Bronchial epithelial cell (primary cell): Measurements from ENCODE around the gene HSDL2. TPM values are rescaled to one million over a fixed set of nuclear protein-coding genes. Genes with fewer than 3 reads are reported as not detected.
"Not testable (repeated sequence)": the region's sequence is repeated elsewhere in the genome, so short reads cannot be mapped to it uniquely, and the experiment has no call there.

Experiments
- DNase-seq: peaks from one replicate; pipeline ENCODE4 v3.0.0-alpha.2; 2010; ENCODE audit warnings: low read depth
- FAIRE-seq: peaks from 2 replicates; lab custom pipeline; 2011; peaks lifted over from hg19 to GRCh38; lab: Jason Lieb, UNC
- H3K27me3 ChIP-seq: 2 replicates; pipeline ENCODE4 v1.5.1; 2011; ENCODE audit warnings: low read length; ENCODE audit not compliant: control insufficient read depth, insufficient read depth
- H3K36me3 ChIP-seq: 2 replicates; pipeline ENCODE4 v1.5.1; 2011; ENCODE audit warnings: low read length; ENCODE audit not compliant: control insufficient read depth, insufficient read depth
- H3K4me3 ChIP-seq: 2 replicates; pipeline ENCODE4 v1.5.1; 2011; ENCODE audit warnings: mild to moderate bottlenecking, low read depth, low read length, control low read depth
- total RNA-seq: library from RNA; depleted of rRNA; stranded (reverse); fragments of >200 nt; gene quantifications from 2 replicates; pipeline ENCODE4 v1.2.1, GENCODE V29; 2014
- TF ChIP-seq, protein P1 (sequence below): IDR thresholded peaks from 2 replicates; pipeline ENCODE4 v1.5.1; 2011; ENCODE audit warnings: mild to moderate bottlenecking, moderate library complexity, low read length, control low read depth, inconsistent platforms; ENCODE audit not compliant: insufficient read depth, severe bottlenecking

Gene HSDL2
- total RNA-seq, 1 donor from 2014 or later: 21.9 TPM

DNA sequence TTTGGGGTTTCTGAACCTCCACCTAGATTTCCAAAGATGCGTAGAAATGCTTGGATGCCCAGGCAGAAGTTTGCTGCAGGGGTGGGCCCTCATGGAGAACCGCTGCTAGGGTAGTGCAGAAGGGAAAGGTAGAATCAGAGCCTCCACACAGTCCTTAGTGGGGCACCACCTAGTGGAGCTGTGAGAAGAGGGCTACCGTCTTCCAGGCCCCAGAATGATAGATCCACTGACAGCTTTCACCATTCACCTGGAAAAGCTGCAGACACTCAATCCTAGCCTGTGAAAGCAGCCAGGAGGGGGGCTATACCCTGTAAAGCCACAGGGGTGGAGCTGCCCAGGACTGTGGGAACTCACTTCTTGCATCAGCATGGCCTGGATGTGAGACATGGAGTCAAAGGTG, 13.3 kb upstream of the HSDL2 start:
- FAIRE-seq: no peak
- no peak for DNase-seq

DNA sequence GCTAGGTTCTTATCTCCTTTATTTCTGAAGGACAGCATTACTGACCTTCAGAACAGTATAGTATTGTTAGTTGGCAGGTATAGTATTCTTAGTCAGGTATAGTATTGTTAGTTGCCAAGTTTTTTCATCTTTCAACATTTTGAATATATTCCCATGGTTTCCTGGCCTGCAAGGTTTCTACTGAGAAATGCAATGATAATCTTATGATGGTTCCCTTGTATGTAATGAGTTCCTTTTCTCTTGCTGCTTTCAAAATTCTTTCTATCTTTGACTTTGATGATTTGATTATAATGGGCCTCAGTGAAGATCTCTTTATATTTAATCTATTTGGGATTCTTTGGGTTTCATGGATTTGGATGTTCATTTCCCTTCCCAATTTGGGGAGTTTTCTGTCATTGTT, 12.4 kb upstream of the HSDL2 start:
- FAIRE-seq (no peak), DNase-seq (no peak)

More for the DNA sequence above, 13.3 kb upstream of the HSDL2 start:
- no peak overlapping the region for H3K4me3 ChIP-seq
- no peaks in the 10 kb centered on the region for H3K36me3 ChIP-seq
- TF ChIP-seq, protein P1, sequence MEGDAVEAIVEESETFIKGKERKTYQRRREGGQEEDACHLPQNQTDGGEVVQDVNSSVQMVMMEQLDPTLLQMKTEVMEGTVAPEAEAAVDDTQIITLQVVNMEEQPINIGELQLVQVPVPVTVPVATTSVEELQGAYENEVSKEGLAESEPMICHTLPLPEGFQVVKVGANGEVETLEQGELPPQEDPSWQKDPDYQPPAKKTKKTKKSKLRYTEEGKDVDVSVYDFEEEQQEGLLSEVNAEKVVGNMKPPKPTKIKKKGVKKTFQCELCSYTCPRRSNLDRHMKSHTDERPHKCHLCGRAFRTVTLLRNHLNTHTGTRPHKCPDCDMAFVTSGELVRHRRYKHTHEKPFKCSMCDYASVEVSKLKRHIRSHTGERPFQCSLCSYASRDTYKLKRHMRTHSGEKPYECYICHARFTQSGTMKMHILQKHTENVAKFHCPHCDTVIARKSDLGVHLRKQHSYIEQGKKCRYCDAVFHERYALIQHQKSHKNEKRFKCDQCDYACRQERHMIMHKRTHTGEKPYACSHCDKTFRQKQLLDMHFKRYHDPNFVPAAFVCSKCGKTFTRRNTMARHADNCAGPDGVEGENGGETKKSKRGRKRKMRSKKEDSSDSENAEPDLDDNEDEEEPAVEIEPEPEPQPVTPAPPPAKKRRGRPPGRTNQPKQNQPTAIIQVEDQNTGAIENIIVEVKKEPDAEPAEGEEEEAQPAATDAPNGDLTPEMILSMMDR: peak; percentile 11
- H3K27me3 ChIP-seq: no peaks in the 10 kb centered on the region

DNA sequence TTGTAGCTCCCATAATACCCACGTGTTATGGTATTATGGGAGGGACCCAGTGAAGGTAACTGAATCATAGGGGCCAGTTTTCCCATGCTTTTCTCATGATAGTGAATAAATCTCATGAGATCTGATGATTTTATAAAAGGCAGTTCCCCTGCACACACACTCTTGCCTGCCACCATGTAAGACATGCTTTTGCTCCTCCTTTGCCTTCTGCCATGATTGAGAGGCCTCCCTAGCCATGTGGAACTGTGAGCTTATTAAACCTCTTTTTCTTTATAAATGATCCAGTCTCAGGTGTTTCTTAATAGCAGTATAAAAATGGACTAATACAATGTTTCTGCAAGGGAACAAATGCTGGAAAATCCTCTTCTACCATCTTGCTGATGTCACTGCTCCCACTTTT, 10.1 kb upstream of the HSDL2 start:
- TF ChIP-seq, protein P1: no peak
- no peak for DNase-seq
- H3K4me3 ChIP-seq: no peak overlapping the region
- FAIRE-seq: no peak
- no peaks in the 10 kb centered on the region for H3K27me3 ChIP-seq
- H3K36me3 ChIP-seq: no peaks in the 10 kb centered on the region

More for the DNA sequence above, 12.4 kb upstream of the HSDL2 start:
- no peaks in the 10 kb centered on the region for H3K36me3 ChIP-seq
- H3K27me3 ChIP-seq: no peaks in the 10 kb centered on the region
- TF ChIP-seq, protein P1: no peak
- H3K4me3 ChIP-seq: no peak overlapping the region

DNA sequence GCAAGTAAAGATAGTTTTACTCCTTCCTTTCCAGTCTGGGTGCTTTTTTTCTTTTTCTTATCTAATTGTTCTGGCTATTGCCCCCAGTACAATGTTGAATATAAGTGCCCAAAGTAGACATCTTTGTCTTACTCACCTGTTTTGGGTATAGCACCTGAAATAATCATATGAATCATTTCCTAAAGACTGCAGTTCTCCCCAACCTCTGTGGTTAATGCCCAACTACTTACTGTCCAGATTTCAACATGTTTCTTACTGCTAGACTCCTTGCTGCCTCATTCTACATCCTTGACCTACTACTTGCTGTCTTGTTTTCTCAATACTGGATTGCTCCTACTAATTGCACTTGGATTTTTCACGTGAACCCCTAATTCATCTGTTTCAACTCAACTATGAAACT, 8.8 kb upstream of the HSDL2 start:
- FAIRE-seq: no peak
- no peaks in the 10 kb centered on the region for H3K36me3 ChIP-seq

DNA sequence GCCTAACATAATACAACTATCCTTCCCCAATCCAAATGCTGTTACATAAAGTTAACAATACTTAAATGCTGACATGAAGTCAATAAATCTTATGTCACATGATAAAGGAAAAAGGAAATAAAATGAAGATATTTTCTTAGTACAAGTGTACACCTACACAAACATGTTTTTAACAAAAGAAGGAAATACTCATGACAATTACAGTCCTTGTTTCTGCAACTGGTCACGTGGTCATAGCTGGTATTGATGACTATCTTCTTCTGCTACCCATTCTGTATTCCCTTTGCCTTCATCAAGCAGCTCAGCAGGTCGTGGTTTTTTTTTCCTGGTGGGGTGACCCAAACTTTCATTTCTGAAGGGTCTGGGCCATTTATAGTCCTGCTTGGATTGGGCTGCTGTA, 6.2 kb upstream of the HSDL2 start:
- DNase-seq: not testable (repeated sequence)

More for the DNA sequence above, 8.8 kb upstream of the HSDL2 start:
- TF ChIP-seq, protein P1: no peak
- peak; percentile 84 for DNase-seq
- H3K27me3 ChIP-seq: no peaks in the 10 kb centered on the region
- no peak overlapping the region for H3K4me3 ChIP-seq

DNA sequence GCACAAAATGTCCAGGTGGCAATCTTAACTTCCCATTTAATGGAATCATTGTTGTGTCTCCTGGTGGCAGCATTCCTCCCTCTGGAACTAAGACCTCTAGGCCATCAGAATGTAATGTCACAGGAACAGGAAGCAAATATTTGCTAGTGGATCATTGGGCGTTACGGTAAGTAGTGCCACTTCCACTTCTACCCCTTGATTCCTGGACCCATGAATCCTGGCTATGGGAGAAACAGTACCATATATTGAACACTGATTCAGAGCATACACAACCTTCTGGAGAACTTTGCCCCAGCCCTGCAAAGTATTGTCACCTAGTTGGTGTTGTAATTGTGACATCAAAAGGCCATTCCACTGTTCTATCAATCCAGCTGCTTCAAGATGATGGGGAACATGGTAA, 5.7 kb upstream of the HSDL2 start:
- H3K27me3 ChIP-seq, DNase-seq, H3K4me3 ChIP-seq, FAIRE-seq, H3K36me3 ChIP-seq: not testable (repeated sequence)

More for the DNA sequence above, 6.2 kb upstream of the HSDL2 start:
- not testable (repeated sequence) for H3K36me3 ChIP-seq, H3K27me3 ChIP-seq, FAIRE-seq, H3K4me3 ChIP-seq

DNA sequence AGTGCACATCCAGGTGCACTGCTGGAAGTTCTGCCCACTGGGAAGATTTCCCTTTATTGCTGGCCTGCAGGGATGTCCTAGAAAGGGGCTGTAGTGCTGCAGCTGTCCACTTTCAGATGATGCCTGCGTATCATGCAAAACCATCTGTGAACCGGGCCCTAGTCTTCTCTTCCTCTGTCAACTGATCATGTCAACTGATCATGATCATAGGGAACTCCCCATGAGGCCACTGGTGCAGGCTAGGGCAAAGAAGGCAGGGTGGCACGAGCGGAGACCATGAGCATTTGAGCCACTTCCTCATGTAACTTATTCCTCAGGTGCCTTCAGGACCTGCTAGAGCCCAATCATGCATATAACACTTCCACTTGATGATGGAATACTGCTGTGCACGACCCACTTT, 4.5 kb upstream of the HSDL2 start:
- TF ChIP-seq, protein P1: no peak
- Histone ChIP-seq H3K36me3 (no peaks in the 10 kb centered on the region), H3K4me3 (no peak overlapping the region), H3K27me3 (no peaks in the 10 kb centered on the region)
- DNase-seq (no peak), FAIRE-seq (no peak)
